Naive B cell (primary cell): ENCODE data around the gene RNGTT. TPM values are rescaled to one million over a fixed set of nuclear protein-coding genes. Genes with fewer than 3 reads are reported as not detected.
A peak's percentile ranks its signal among the peaks of the same experiment; 100 is the strongest.

Experiments used
- ATAC-seq, 2 donors: fragments of 150-1000 bp; cut with Tn5 transposase; 2 replicates each; pipeline ENCODE4 v1.10.0; 2021; ENCODE audit warnings: low read depth in 2 of 2, mild to moderate bottlenecking in 2 of 2, moderate library complexity in 2 of 2
- DNase-seq: peaks from one replicate; pipeline ENCODE4 v3.0.0; 2022
- H3K27ac Mint-ChIP-seq, 6 donors: one replicate each; pipeline ENCODE4 v1.8.0; 2020 to 2022; ENCODE audit warnings: mild to moderate bottlenecking in 6 of 6, mixed read lengths in 6 of 6, moderate library complexity in 5 of 6, inconsistent platforms in 2 of 6
- H3K27me3 Mint-ChIP-seq, 3 donors: one replicate each; pipeline ENCODE4 v1.8.0; 2021 to 2022; ENCODE audit warnings: mixed read lengths in 3 of 3, mild to moderate bottlenecking in 1 of 3
- H3K36me3 Mint-ChIP-seq, 2 donors: one replicate each; pipeline ENCODE4 v1.8.0; 2020 to 2022; ENCODE audit warnings: mixed read lengths in 2 of 2, inconsistent platforms in 1 of 2, mild to moderate bottlenecking in 1 of 2
- H3K4me1 Mint-ChIP-seq, 3 donors: one replicate each; pipeline ENCODE4 v1.8.0; 2020 to 2022; ENCODE audit warnings: mixed read lengths in 3 of 3, inconsistent platforms in 1 of 3, mild to moderate bottlenecking in 1 of 3, moderate library complexity in 1 of 3
- H3K4me3 Mint-ChIP-seq, 8 donors: one replicate each; pipeline ENCODE4 v1.8.0; 2020 to 2022; ENCODE audit warnings: mild to moderate bottlenecking in 8 of 8, mixed read lengths in 8 of 8, moderate library complexity in 8 of 8, inconsistent platforms in 2 of 8
- H3K9me3 Mint-ChIP-seq, 7 donors: one replicate each; pipeline ENCODE4 v1.8.0; 2020 to 2022; ENCODE audit warnings: mixed read lengths in 7 of 7, mild to moderate bottlenecking in 5 of 7, inconsistent platforms in 2 of 7, moderate library complexity in 1 of 7
- polyA plus RNA-seq, 6 donors: library from polyadenylated mRNA; unstranded; fragments of 300-500 nt; fragmentation: Illumina TruSeq; gene quantifications; one replicate each; pipeline ENCODE4 v1.2.3, GENCODE V29; 2021; ENCODE audit warnings: low read depth in 6 of 6

RNGTT gene
- polyA plus RNA-seq, 6 donors from 2014 or later, result 17.9 to 59.8 (median 40.0) TPM

- ATAC-seq (no peak), DNase-seq (no peak)
- Mint-ChIP-seq H3K9me3 (peaks cover 9 to 51% (median 28%) of the 10 kb centered on the region in 7 donors), H3K4me3 (no peak overlapping the region), H3K4me1 (no peaks in the 10 kb centered on the region), H3K36me3 (peaks cover 0 to 36% of the 10 kb centered on the region in 2 donors), H3K27me3 (peaks cover 11 to 47% (median 36%) of the 10 kb centered on the region in 3 donors), H3K27ac (peak overlapping the region in 1 of 6 donors; percentile 57)
Measured at GRCh38 chr6:88584581-88585275, 378.7 kb downstream of the RNGTT start.

GRCh38 chr6:88577461-88577860 is 386.0 kb downstream of the RNGTT start:
- Mint-ChIP-seq H3K36me3 (peaks cover 0 to 13% of the 10 kb centered on the region in 2 donors), H3K4me3 (no peak overlapping the region), H3K9me3 (peaks cover 4 to 26% (median 11%) of the 10 kb centered on the region in 7 donors), H3K4me1 (no peaks in the 10 kb centered on the region), H3K27ac (no peak overlapping the region), H3K27me3 (peaks cover 0 to 12% (median 5%) of the 10 kb centered on the region in 3 donors)
- DNase-seq (no peak), ATAC-seq (no peak)

GRCh38 chr6:88575536-88575935 is 387.9 kb downstream of the RNGTT start:
- no peak for ATAC-seq
- Mint-ChIP-seq H3K27ac (no peak overlapping the region), H3K9me3 (peaks cover 7 to 15% (median 10%) of the 10 kb centered on the region in 7 donors), H3K4me3 (no peak overlapping the region), H3K36me3 (peaks cover 0 to 10% of the 10 kb centered on the region in 2 donors), H3K4me1 (no peaks in the 10 kb centered on the region), H3K27me3 (no peaks in the 10 kb centered on the region)
- no peak for DNase-seq

GRCh38 chr6:88574651-88575050 is 388.8 kb downstream of the RNGTT start:
- H3K4me1 Mint-ChIP-seq, result no peaks in the 10 kb centered on the region
- no peak for DNase-seq
- no peak for ATAC-seq
- no peaks in the 10 kb centered on the region for H3K27me3 Mint-ChIP-seq
- H3K27ac Mint-ChIP-seq, result peak overlapping the region in 2 of 6 donors; percentile 58 to 60
- H3K4me3 Mint-ChIP-seq, result no peak overlapping the region
- peaks cover 0 to 11% of the 10 kb centered on the region in 2 donors for H3K36me3 Mint-ChIP-seq
- H3K9me3 Mint-ChIP-seq, result peaks cover 7 to 22% (median 15%) of the 10 kb centered on the region in 7 donors

- Mint-ChIP-seq H3K9me3 (peaks cover 8 to 28% (median 20%) of the 10 kb centered on the region in 7 donors), H3K4me3 (no peak overlapping the region), H3K27ac (peak overlapping the region in 1 of 6 donors; percentile 51), H3K27me3 (no peaks in the 10 kb centered on the region), H3K4me1 (no peaks in the 10 kb centered on the region), H3K36me3 (peaks cover 0 to 15% of the 10 kb centered on the region in 2 donors)
- no peak for DNase-seq
- ATAC-seq, result no peak
Measured at GRCh38 chr6:88574031-88574430, 389.4 kb downstream of the RNGTT start.

GRCh38 chr6:88573561-88573960 is 389.9 kb downstream of the RNGTT start:
- ATAC-seq, result no peak
- peaks cover 0 to 19% of the 10 kb centered on the region in 2 donors for H3K36me3 Mint-ChIP-seq
- peaks cover 10 to 33% (median 22%) of the 10 kb centered on the region in 7 donors for H3K9me3 Mint-ChIP-seq
- no peaks in the 10 kb centered on the region for H3K4me1 Mint-ChIP-seq
- no peaks in the 10 kb centered on the region for H3K27me3 Mint-ChIP-seq
- H3K4me3 Mint-ChIP-seq, result no peak overlapping the region
- no peak for DNase-seq
- no peak overlapping the region for H3K27ac Mint-ChIP-seq

- ATAC-seq, result no peak
- no peak for DNase-seq
- peaks cover 0 to 6% (median 0%) of the 10 kb centered on the region in 3 donors for H3K27me3 Mint-ChIP-seq
- peaks cover 14 to 33% (median 26%) of the 10 kb centered on the region in 7 donors for H3K9me3 Mint-ChIP-seq
- H3K4me3 Mint-ChIP-seq, result no peak overlapping the region
- H3K4me1 Mint-ChIP-seq, result no peaks in the 10 kb centered on the region
- H3K27ac Mint-ChIP-seq, result peak overlapping the region in 1 of 6 donors; percentile 4
- peaks cover 0 to 19% of the 10 kb centered on the region in 2 donors for H3K36me3 Mint-ChIP-seq
Measured at GRCh38 chr6:88572449-88573139, 390.8 kb downstream of the RNGTT start.

GRCh38 chr6:88569959-88570358 is 393.5 kb downstream of the RNGTT start:
- no peaks in the 10 kb centered on the region for H3K4me1 Mint-ChIP-seq
- H3K4me3 Mint-ChIP-seq, result no peak overlapping the region
- no peak overlapping the region for H3K27ac Mint-ChIP-seq
- peaks cover 0 to 17% (median 10%) of the 10 kb centered on the region in 3 donors for H3K27me3 Mint-ChIP-seq
- peaks cover 0 to 25% of the 10 kb centered on the region in 2 donors for H3K36me3 Mint-ChIP-seq
- no peak for DNase-seq
- ATAC-seq, result no peak
- peaks cover 15 to 37% (median 26%) of the 10 kb centered on the region in 7 donors for H3K9me3 Mint-ChIP-seq

- no peak for ATAC-seq
- peaks cover 0 to 25% of the 10 kb centered on the region in 2 donors for H3K36me3 Mint-ChIP-seq
- H3K27ac Mint-ChIP-seq, result no peak overlapping the region
- peaks cover 15 to 37% (median 24%) of the 10 kb centered on the region in 7 donors for H3K9me3 Mint-ChIP-seq
- no peak for DNase-seq
- H3K4me3 Mint-ChIP-seq, result peak overlapping the region in 1 of 8 donors; percentile 18
- peaks cover 0 to 17% (median 10%) of the 10 kb centered on the region in 3 donors for H3K27me3 Mint-ChIP-seq
- no peaks in the 10 kb centered on the region for H3K4me1 Mint-ChIP-seq
Measured at GRCh38 chr6:88567696-88568095, 395.7 kb downstream of the RNGTT start.

- H3K9me3 Mint-ChIP-seq, result peaks cover 13 to 37% (median 24%) of the 10 kb centered on the region in 7 donors
- no peak for DNase-seq
- peak overlapping the region in 1 of 6 donors; percentile 7 for H3K27ac Mint-ChIP-seq
- peaks cover 0 to 25% of the 10 kb centered on the region in 2 donors for H3K36me3 Mint-ChIP-seq
- no peak for ATAC-seq
- peaks cover 0 to 2% (median under 1%) of the 10 kb centered on the region in 3 donors for H3K4me1 Mint-ChIP-seq
- no peak overlapping the region for H3K4me3 Mint-ChIP-seq
- peaks cover 0 to 17% (median 10%) of the 10 kb centered on the region in 3 donors for H3K27me3 Mint-ChIP-seq
Measured at GRCh38 chr6:88566746-88567534, 396.5 kb downstream of the RNGTT start.

- Mint-ChIP-seq H3K4me1 (peaks cover 0 to 11% (median 6%) of the 10 kb centered on the region in 3 donors), H3K36me3 (peaks cover 0 to 18% of the 10 kb centered on the region in 2 donors)
Measured at GRCh38 chr6:88565836-88566235, 397.6 kb downstream of the RNGTT start.

GRCh38 chr6:88565409-88565811 is 398.0 kb downstream of the RNGTT start:
- Mint-ChIP-seq H3K36me3 (peaks cover 0 to 14% of the 10 kb centered on the region in 2 donors), H3K27ac (no peak overlapping the region), H3K4me3 (no peak overlapping the region), H3K9me3 (peaks cover 7 to 23% (median 16%) of the 10 kb centered on the region in 7 donors), H3K4me1 (peaks cover 0 to 12% (median 6%) of the 10 kb centered on the region in 3 donors), H3K27me3 (peaks cover 0 to 17% (median 10%) of the 10 kb centered on the region in 3 donors)
- no peak for DNase-seq
- ATAC-seq, result no peak

More at GRCh38 chr6:88565836-88566235, 397.6 kb downstream of the RNGTT start:
- peak overlapping the region in 1 of 8 donors; percentile 7 for H3K4me3 Mint-ChIP-seq
- H3K27me3 Mint-ChIP-seq, result peaks cover 0 to 17% (median 10%) of the 10 kb centered on the region in 3 donors
- H3K9me3 Mint-ChIP-seq, result peaks cover 9 to 27% (median 18%) of the 10 kb centered on the region in 7 donors
- ATAC-seq (no peak), DNase-seq (no peak)
- H3K27ac Mint-ChIP-seq, result no peak overlapping the region

- Mint-ChIP-seq H3K4me3 (no peak overlapping the region), H3K4me1 (peaks cover 0 to 12% (median 6%) of the 10 kb centered on the region in 3 donors), H3K9me3 (peaks cover 0 to 8% (median 4%) of the 10 kb centered on the region in 7 donors), H3K27ac (no peak overlapping the region), H3K36me3 (peaks cover 0 to 6% of the 10 kb centered on the region in 2 donors), H3K27me3 (peaks cover 0 to 16% (median 10%) of the 10 kb centered on the region in 3 donors)
- ATAC-seq, result no peak
- DNase-seq, result no peak
Measured at GRCh38 chr6:88563277-88563625, 400.2 kb downstream of the RNGTT start.
